NCI-H1930 (cell line): ENCODE data around the gene PUM2.
"Not testable (repeated sequence)": the region's sequence is repeated elsewhere in the genome, so short reads cannot be mapped to it uniquely, and the experiment has no call there.

Experiments used
- DNase-seq, 2 experiments: peaks; one replicate each; lab custom pipeline; 2025; lab: John Stamatoyannopoulos, UW

The PUM2 gene

DNA sequence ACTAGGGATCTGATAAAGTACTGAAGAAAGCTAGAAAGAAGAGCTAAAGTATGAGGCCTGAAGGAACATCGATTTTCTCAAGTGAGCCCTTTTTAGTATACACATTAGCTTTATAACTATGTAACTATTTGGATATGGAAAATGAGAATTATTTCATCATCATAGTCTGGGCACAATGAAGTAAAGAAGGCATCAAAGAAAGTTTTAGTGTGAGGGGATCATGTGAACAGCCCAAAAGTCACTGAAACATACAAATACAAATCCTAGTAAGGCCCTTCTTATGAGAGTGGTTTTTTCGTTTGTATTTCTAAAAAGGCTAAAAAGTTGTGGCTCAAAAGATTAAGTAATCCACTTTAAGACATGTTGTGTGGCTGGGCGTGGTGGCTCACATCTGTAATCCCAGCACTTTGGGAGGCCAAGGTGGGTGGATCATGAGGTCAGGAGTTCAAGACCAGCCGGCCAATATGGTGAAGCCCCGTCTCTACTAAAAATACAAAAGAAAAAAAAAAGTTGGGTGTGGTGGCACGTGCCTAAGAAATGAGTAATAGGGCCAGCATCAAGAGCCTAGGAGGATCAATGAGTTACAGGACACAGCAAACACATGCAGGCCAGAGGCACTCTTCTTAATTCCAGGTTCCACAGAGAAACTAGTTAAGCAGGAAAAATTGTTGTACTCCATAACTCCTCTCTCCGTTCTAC is 61.9 kb downstream of the PUM2 start:
- no peak for DNase-seq

DNA sequence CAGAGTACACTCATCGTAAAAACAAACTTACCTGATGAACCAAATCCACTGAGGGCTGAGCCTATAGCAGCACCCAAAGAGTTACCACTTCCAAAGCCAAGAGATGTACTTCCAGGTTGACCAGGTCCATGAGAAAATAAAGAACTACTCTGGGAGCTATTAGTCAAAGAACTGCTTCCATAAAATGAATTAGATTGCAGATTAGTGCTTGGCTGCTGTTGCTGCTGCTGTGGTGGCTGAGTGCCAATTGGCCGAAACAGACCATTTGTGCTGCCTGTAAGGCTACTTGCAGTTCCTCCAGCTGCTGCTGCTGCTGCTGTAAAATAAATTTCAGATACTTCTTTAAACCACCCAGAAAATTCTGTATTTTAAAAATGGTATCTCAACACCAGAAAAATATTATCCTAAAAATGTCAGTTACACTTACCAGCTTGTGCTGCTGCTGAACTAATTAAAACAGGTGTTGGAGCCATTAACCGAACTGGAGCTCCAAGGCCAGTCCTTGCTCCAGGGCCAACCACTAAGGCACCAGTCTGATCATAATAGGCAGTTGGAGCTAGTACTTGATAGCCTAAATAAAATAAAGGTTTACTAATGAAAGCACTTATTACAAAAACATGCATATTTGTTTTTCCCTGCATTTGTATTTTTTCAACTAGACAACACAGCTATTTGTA is 67.6 kb downstream of the PUM2 start:
- no peak for DNase-seq

DNA sequence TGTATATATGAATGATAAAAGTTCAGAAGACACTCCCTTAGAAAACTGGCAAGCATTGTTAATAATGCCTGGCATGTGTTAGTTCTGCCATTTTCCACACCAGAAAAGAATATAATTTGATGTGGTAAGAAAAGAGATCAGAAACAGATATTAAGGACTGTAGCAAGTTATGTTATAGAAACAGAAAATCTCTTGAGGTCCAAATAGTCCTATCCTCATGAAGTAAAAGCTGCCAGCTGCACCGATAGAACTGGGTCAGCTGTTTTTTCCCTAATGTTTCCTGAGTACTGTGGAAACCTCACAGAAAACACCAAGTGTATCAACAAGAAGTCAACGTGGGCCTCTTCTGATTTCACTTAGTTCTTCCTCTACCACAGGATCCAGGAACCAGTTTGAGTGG is 68.8 kb downstream of the PUM2 start:
- no peak for DNase-seq

DNA sequence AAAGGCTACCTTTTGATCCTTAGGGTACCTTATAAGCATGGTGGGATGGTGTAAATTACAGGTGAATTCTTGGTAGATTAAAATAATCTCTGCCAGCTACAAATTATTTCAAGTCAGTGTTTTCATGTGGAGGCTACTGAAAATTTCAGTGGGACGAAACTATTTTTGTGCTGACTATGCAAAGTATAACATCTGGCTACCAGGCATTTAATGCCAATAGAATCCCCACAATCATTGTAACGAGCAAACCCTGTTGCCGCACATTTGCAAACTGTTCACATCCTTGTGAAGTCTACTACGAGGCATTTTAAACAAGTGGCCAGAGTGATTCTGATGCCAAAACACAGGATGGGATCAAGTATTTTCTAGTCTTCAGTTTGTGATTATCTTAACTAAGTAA is 77.6 kb downstream of the PUM2 start:
- DNase-seq = no peak

DNA sequence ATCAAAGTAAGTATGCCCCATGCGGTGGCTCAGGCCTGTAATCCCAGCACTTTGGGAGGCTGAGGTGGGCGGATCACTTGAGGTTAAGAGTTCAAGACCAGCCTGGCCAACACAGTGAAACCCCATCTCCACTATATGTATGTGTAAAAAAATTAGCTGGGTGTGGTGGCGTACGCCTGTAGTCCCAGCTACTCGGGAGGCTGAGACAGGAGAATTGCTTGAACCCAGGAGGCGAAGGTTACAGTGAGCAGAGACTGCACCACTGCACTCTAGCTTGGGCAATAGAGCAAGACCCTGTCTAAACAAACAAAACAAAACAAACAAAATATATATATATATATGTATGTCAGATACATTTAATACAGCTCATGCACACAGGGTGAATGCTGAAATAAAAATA is 82.3 kb downstream of the PUM2 start:
- DNase-seq = not testable (repeated sequence)

DNA sequence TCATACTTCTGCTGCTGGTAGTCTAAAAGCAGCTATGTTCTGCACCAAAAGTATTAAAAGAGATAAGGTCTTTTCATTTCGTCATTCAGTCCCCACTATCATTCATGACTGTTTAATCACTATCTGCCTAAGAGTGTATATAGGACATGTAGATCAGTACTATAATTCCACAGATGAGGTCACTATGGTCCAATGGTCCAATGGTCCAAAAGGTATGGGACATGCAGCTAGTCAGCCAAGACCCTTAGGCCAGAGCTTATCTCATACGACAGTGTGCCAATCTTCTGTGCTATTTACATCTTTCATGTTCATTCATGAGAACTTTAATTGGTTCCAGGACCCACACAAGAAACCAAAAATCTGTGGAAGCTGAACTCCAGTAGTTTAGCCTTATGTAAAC is 83.1 kb downstream of the PUM2 start:
- DNase-seq = no peak

DNA sequence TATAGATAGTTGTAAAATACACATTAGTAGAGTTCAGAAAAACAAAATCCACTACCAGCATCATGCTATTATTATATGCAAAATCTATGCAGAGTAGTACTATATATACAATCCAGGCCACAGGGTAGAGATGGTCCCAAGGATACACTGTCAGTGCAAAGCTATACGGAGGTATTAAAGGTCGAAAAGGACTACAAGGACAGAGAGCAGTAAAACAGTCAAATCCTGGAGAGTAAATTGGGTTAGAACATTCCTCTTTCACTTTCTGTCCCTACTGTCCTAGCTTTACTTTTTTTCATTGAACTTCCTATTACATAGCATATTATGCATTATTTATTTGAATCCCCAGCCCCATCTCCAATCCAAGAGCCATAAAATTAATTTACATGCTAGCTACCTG is 86.0 kb downstream of the PUM2 start:
- DNase-seq = no peak

DNA sequence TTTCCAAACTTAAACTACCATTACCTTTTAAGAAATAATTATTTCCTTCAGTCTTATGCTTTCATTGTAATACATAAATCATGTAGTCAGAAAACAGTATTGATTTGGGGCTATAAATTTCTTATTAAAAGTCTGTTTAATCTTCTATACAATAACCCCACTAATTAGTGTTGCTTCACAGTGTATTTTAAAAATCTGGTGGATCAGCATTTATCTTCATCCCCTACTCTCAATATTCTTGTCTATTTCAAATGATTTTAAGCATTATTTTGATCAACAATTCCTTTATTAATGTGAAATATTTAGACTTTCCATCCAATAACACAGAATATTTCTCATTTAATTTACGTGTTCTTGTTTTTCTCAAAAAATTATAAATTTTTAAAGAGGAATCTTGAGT is 93.2 kb downstream of the PUM2 start:
- no peak for DNase-seq

DNA sequence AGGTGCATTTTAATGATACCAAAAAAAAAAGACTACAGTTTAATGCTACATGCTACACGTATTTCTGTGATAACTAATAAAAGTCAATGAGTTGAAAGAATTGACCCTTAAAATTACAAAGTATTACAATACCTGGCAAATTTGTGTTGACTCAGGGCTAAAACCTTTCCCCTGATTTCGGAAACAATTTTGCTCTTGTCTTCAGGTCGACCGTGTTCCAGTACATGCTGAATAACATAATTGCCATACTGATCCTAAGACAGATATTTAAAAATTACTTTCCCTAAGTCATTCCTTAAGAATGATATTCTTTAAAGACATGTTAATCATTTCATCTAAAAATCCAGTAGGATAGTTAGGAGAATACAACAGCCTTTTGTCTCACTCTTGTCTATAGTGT is 95.9 kb downstream of the PUM2 start:
- DNase-seq = no peak

DNA sequence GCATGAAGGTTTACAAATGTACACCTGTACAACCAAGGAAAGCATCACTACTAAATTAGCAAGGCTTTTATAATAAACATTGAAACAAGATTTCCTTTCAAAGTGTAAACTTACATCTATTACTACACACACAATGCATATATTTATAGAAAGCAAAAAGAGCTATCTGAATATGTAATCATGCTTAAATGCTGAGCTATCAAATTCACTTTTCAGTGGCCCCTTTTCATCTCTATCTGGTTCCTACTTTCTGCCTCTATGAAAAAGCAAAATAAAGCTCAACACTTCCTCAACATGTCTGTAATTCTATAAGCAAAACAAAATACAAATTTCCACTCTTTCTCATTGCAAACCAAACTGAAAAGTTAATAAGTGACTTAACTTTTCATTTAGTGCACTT is 100.2 kb downstream of the PUM2 start:
- no peak for DNase-seq

DNA sequence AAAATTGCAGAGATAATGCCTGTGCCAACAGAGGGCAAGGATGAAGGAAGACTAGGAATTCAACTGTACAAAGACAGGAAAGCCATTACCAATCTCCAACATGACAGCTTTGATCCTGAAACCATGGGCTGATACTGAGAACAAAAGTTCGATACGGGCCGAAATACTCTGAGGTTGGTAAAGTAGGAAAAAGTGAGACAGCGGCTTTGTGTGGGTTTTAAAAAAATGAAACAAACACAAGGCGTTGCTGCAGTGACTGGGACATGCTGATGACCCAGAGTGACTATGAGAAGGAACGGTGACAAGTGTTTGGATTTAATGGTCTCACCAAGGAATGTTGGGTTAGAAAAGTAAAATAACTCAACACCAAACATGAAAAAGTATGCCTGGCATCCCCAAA is 101.5 kb downstream of the PUM2 start:
- no peak for DNase-seq

DNA sequence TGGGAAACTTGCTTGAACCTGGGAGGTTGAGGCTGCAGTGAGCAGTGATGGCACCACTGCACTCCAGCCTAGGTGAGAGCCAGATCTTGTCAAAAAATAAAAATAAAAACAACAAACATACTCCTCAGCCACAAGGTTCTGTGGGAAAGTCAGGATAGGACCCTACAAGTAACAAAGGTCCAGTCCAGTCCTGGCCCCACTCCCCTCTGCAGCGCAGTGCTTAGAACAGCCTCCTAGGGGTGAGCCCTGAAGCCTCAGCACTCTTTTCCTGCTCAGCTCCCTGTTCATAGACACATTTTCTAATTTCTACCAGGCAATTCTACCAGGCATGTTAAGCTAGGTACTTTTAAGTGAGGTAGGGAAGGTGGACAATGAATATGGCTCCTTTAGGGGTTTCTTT is 103.6 kb downstream of the PUM2 start:
- no peak for DNase-seq

DNA sequence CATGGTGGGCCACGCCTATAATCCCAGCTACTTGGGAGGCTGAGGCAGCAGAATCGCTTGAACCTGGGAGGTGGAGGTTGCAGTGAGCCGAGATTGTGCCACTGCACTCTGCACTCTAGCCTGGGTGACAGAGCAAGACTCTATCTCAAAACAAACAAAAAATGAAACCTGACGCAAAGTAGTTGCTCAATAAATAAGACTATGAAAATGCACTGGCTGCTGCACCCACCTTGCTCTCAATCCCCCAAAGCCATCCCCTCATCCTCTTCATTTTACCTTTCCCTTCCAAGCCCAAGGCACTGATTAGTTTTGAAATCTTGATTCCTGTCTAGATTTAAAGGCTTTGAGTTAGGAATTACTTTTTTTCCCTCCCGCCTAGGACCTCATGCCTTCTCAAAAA is 107.0 kb downstream of the PUM2 start:
- DNase-seq = not testable (repeated sequence)

DNA sequence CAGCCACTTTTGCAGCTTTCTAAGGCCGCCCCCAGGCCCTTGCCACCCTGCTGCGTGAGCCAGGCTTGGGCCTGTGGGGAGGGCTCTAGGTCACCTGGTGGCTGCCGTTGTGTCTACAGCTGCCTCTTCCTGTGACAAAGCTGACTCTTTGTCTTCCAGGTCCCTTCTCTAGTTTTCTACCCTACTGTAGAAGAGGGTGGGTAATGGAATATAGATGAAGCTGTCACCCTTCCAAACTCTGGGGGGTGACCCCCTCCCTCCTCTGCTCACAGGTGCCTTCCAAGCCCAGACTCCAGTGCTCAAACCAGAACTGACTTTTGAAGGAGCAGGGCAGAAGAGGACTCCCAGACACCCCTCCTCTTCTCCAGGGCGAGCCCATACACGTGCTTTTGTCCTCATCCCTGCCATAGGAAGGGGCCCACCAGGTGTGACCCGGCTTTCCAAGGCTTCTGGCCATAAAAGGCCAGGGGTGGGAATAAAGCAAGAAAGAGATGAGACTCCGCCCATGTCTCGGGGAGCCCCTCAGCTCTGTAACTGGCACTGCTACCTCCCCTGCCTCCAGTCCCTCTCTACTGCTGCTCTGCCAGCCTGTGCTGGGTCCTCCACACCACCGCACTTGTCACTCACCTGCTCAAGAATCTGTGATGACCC is 107.8 kb downstream of the PUM2 start:
- DNase-seq = no peak

DNA sequence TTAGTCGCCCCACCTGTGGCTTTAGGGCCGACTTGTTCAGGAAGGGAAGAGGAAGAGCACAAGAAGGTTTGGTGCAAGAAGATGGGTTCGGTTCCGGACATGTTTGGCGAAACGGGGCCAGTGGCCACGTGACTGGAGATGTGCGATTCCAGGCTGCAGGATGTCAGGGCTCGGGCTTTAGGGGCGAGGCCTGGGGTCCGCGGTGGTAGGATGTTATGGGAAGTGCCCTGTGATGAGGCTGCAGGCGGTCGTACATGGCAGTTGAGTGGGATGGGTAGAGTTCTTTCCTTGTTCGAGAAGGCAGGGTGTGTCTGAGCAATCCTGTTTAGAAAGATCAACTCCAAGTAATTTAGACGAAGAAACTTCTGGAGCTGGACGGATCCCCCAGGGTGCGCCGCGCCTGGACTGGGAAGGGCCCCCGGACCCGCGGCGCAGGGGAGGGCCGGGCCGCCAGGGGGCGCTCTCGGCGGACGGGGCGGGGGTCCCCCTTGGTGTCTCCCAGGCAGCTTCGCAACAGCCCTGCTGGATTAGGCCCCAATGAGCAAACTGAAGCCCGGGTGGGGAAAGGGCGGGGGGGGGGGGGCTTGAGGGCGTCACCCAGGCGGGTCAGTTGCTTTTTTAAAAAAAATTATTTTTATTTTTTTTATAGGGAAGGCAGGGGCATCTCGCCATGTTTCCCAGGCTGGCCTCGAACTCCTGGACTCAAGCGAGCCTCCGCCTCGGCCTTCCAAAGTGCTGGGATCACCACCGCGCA is 108.5 kb downstream of the PUM2 start:
- DNase-seq = no peak

DNA sequence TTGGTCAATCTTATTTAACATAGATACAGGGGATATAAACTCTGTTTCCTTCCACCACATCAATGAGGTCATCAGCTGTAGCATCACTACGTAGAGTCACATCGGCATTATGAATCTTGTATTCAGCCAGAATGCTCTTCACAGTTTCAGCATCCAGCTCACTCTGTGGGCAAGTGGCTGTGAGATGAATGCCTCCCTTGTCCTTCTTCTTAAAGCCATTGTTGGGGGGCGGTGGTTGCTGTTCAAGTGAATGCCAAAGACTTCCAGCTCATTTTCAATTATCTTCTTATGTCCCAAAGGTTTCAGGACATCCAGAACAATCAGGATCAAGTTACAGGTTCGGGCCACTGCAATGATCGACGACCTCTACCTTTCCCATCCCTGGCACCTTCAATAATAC is 110.4 kb downstream of the PUM2 start:
- DNase-seq = not testable (repeated sequence)

DNA sequence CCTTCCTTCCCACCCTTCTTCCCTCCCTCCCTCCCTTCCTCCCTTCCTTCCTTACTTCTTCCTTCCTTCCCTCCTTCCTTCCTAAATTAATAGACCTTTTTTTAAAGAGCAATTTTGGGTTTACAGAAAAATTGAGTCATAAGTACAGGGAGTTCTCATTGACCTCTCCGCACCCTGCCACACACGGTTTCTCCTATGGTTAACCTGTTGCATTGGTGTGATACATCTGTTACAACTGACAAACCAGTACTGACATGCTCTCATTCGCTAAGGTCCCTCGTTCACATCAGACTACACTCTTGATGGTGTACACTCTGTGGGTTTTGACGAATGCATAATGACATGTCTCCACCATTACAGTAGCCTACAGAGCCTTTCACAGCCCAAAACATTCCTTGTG is 114.1 kb downstream of the PUM2 start:
- no peak for DNase-seq

DNA sequence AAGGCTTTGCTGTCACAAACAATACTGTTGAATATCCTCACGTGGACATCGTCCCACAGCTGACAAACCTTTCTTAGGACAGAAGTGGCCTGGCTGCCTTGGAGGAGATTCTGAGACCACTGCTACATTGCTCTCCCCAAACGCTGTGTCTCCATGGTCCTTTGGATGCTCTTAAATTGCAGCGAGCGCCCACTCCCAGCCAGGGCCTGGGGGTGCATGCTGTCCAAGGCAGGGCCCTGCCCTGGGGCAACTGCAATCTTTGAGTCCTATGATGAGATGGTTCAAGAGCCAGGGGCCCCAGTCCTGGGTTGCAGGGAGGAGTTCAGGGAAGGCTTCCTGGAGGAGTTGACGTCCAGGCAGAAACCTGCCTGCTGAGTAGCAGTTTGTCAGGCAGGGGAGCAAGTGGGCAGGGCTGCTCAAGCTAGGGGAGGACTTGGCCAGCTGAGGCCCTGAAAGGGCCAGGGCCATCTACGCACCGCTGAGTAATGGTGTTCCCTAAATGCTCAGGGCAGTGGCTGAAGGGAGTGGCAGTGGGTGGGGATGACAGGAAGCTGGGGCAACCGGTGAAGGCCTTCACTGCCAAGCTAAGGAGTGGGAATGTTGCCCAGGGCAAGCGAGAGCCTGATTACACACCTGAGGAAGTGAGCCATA is 114.9 kb downstream of the PUM2 start:
- DNase-seq = no peak

DNA sequence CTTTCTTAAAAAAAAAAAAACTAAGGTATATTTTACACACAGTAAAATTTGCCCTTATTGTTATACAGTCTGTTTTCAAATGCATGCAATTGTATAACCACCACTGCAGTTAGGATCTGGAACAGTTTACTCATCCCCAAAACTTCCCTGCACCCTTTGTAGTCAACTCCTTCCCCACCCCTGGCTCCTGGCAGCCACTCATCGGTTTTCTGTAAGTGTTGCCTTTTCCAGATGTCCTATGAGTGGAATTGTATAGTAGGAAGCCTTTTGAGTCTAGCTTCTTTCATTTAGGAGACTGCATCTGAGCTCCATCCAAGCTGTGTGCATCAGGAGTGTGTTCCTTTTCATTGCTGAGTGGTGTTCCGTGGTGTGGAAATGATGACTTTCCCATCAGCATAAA is 116.0 kb downstream of the PUM2 start:
- DNase-seq = not testable (repeated sequence)

DNA sequence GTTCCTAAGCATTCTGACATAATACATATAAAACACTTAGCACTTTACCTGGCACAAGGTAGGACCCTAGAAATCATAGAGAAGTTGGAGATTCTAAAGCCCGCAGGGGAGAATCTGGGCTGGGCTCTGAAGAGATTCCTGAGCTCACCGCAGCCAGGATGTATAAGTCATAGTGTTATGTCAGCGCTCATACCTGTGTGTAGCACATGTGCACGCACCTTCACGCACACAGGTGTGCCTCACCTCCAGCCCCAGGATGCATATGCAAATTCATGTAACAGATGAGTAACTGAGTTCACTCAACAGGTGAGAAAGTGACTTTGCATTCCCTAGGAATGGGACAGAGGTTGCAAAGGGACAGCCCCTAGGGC is 117.8 kb downstream of the PUM2 start:
- DNase-seq = no peak

DNA sequence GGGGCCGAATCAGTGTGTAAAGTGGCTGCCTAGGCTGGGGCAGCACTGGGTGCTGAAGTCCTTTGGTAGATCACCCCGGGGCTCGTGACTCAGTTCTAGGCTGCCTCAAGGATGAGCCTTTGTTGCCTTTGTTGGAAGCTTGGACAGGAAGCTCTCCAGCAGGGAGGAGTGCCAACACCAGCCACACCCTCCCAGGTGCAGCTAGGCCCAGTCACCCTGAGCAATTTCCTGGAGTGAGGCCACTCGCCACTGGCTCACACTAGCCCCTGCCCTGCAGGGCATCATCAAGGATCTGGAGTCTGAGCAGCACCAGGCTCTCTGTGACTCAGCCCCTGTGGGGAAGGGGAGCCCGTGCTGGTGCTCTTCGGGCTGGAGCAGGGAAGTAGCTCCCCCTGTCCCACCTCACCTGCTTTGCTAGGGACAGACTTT is 119.0 kb downstream of the PUM2 start:
- no peak for DNase-seq

DNA sequence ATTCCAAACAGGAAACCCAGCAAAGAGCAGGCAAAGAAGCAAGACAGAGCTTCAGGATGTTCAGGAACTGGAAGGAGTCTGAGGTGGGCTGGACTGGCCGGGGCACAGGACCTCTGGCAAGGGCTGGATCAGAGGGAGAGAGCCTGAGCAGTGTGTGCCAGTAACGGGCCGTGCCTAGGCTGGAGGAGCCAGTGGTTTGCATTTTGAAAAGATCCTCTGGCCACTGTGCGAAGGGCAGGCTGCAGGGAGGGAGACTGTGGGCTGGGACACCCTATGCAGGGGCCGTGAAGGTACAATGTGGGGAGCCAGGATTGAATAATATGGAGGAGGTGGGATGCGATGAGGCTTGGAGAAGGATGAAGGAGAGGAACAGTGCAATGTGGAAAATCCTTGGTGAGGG is 119.5 kb downstream of the PUM2 start:
- no peak for DNase-seq

DNA sequence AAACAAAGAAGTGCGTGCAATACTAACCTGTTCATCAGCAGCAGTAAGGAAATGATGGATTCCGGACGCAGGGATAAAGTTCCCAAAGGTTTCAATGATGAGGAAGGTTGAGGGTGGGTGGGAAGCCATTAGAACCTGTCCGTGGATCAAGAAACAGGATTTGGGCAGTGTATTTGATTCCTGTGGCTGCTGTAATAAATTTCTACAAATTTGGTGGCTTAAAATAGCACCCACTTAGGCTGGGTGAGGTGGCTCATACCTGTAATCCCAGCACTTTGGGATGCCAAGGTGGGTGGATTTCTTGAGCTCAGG is 120.6 kb downstream of the PUM2 start:
- DNase-seq = no peak
